AG09309 (cell line): ENCODE results near the gene SMCO2.

Source experiments
- DNase-seq: peaks from one replicate; pipeline ENCODE4 v3.0.0-alpha.2; 2010; ENCODE audit warnings: low read depth
- H3K4me3 ChIP-seq: 2 replicates; pipeline ENCODE4 v1.5.1; 2011; ENCODE audit warnings: mild to moderate bottlenecking, low read depth, low read length, moderate library complexity; ENCODE audit not compliant: control insufficient read depth
- CTCF ChIP-seq: IDR thresholded peaks from 2 replicates; pipeline ENCODE4 v1.5.1; 2011; ENCODE audit warnings: mild to moderate bottlenecking, low read depth, low read length, inconsistent platforms; ENCODE audit not compliant: insufficient read depth, control insufficient read depth; ENCODE audit errors: missing control alignments

The SMCO2 gene

GRCh38 chr12:27524839-27525753 lies 78.6 kb downstream of the SMCO2 start:
- TF ChIP-seq CTCF = peak; percentile 17
- DNase-seq = no peak

GRCh38 chr12:27527512-27527911 lies 81.0 kb downstream of the SMCO2 start:
- no peak for TF ChIP-seq CTCF
- H3K4me3 ChIP-seq = no peak overlapping the region
- DNase-seq = no peak

More at GRCh38 chr12:27524839-27525753, 78.6 kb downstream of the SMCO2 start:
- peak overlapping the region; percentile 67 for H3K4me3 ChIP-seq

- DNase-seq = no peak
- TF ChIP-seq CTCF = no peak
These were observed 82.3 kb downstream of the SMCO2 start for GRCh38 chr12:27528788-27529187.

GRCh38 chr12:27530157-27530922 lies 83.8 kb downstream of the SMCO2 start:
- DNase-seq = no peak
- TF ChIP-seq CTCF = no peak
- no peak overlapping the region for H3K4me3 ChIP-seq

More at GRCh38 chr12:27528788-27529187, 82.3 kb downstream of the SMCO2 start:
- no peak overlapping the region for H3K4me3 ChIP-seq

GRCh38 chr12:27531896-27532295 lies 85.4 kb downstream of the SMCO2 start:
- no peak for DNase-seq
- H3K4me3 ChIP-seq = no peak overlapping the region
- no peak for TF ChIP-seq CTCF

- no peak for DNase-seq
- no peak overlapping the region for H3K4me3 ChIP-seq
- TF ChIP-seq CTCF = no peak
These were observed 87.7 kb downstream of the SMCO2 start for GRCh38 chr12:27534060-27534764.
